ENCODE data around the gene ADAMTS9.

DNA sequence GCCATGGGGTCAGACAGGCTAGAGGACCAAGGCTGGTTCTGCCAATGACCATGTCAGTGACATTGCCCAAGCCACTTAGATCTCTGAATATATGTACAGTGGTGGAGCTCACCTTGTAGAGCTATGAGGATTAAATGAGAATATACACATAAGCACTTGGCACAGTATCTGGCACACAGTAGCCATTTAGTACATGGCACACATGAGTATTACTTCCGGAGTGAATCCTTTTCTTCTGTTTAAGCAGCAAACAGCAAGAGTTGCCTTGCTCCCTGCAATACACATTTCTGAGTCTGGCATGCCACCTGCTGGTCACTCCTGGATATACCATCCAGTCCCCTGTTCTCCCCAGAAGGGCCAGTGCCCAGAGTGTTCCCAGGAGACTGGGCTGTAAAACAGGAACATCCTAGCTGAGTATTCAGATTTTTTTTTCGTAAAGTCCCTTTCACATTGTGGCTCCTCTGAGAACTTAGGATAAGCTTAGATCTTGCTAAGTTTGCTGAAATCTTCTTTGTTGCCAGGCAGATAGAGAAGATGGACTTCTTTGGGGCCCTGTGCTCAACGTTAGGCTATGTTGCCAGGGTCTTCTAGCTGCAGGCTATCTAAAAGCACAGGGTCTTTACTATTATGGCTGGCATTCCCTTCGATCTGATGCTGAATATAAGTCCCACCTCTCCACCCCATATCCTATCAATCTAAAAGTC, 203.4 kb downstream of the ADAMTS9 start:
- TF ChIP-seq, protein P1, sequence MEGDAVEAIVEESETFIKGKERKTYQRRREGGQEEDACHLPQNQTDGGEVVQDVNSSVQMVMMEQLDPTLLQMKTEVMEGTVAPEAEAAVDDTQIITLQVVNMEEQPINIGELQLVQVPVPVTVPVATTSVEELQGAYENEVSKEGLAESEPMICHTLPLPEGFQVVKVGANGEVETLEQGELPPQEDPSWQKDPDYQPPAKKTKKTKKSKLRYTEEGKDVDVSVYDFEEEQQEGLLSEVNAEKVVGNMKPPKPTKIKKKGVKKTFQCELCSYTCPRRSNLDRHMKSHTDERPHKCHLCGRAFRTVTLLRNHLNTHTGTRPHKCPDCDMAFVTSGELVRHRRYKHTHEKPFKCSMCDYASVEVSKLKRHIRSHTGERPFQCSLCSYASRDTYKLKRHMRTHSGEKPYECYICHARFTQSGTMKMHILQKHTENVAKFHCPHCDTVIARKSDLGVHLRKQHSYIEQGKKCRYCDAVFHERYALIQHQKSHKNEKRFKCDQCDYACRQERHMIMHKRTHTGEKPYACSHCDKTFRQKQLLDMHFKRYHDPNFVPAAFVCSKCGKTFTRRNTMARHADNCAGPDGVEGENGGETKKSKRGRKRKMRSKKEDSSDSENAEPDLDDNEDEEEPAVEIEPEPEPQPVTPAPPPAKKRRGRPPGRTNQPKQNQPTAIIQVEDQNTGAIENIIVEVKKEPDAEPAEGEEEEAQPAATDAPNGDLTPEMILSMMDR (IDR thresholded peaks at IDR 0.05): peak; percentile 78 to 85 (median 81)
- TF ChIP-seq EP300 (IDR thresholded peaks at IDR 0.05; ENCODE audit: low read depth) (no peak), POLR2A (IDR thresholded peaks at IDR 0.05) (no peak)
